GM19328 (cell line): ENCODE data around the gene CELF5.
"Not testable (repeated sequence)": the region's sequence is repeated elsewhere in the genome, so short reads cannot be mapped to it uniquely, and the experiment has no call there.

Experiments used
- ATAC-seq: cut with Tn5 transposase; IDR thresholded peaks from one replicate; pipeline ENCODE4 v1.9.1; 2021; ENCODE audit warnings: mild to moderate bottlenecking, moderate library complexity; ENCODE audit not compliant: unreplicated experiment

CELF5 gene

GRCh38 chr19:3340340-3340739 lies 115.9 kb downstream of the CELF5 start:
- no peak for ATAC-seq

- no peak for ATAC-seq
These were observed 117.8 kb downstream of the CELF5 start for GRCh38 chr19:3342246-3342645.

DNA sequence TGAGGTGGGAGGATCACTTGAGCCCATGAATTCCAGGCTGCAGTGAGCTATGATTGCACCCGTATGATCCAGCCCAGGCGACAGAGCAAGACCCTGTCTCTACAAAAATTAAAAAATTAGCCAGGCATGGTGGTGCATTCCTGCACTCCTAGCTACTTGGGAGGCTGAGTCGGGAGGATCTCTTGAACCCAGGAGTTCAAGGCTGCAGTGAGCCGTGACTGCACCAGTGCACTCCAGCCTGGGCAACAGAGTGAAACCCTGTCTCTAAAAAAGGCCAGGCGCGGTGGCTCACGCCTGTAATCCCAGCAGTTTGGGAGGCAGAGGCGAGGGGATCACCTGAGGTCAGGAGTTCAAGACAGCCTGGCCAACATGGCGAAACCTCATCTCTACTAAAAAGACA lies 118.5 kb downstream of the CELF5 start:
- ATAC-seq = not testable (repeated sequence)

GRCh38 chr19:3343619-3344502 lies 119.4 kb downstream of the CELF5 start:
- ATAC-seq = no peak

DNA sequence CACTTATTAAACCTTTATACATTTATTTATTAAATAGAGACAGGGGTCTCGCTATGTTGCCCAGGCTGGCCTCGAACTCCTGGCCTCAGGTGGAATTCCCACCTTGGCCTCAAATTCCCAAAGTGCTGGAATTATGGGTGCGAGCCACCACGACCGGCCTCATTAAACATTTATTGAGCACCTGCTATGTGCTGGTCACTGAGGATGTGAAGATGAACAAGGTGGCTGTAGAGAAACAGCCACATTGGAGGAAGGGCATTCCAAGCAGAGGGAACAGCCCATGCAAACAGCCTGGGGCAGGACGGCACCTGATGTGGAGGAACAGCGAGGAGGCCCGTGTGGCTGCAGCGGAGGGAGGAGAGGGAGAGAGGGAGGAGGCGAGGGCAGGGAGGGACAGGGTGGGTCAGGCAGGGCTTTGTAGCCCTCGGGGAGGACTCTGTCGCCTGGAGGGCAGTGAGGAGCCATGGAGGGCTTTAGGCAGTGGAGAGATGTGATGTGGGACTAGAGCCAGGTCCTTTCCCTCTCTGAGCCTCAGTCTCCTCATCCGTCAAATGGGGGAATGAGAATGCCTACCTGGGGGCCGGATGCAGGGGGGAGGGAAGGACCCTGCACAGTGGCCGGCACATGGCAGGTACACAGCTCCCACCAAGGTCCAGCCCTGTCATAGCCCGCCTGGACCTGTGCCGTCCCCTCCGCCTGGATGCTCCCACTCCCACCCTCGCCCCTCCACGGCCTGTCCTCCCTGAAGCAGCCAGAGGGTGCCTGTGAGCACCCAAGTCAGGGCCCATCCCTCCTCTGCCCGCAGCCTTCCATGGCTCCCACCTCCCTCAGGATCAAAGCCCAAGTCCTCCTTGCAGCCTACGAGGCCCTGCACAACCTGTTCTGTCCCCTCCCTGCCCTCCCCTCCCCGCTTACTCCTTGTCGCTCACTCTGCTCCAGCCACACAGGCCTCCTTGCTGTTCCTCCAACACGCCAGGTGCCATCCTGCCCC lies 120.4 kb downstream of the CELF5 start:
- no peak for ATAC-seq

GRCh38 chr19:3345850-3346460 lies 121.5 kb downstream of the CELF5 start:
- no peak for ATAC-seq
